Esophagus squamous epithelium (tissue), 5 donors: ENCODE data around the gene SLITRK4. TPM values are rescaled to one million over a fixed set of nuclear protein-coding genes. Genes with fewer than 3 reads are reported as not detected.

Experiments
- DNase-seq: peaks from one replicate; lab custom pipeline; 2025; lab: John Stamatoyannopoulos, UW
- H3K27ac ChIP-seq, 4 donors: fragments of 200-600 bp; sonication (generic); one replicate each; pipeline ENCODE4 v1.5.1; 2016 to 2019; ENCODE audit warnings: mild to moderate bottlenecking in 1 of 4
- H3K27me3 ChIP-seq, 4 donors: fragments of 200-600 bp; sonication (generic); 1 replicate in 3 of 4; 2 replicates in 1 of 4; pipeline versions ENCODE4 v1.5.1 to v1.6.0; 2017 to 2021; ENCODE audit warnings: antibody characterized with exemption in 1 of 4
- H3K36me3 ChIP-seq, 3 donors: fragments of 200-600 bp; sonication (generic); one replicate each; pipeline ENCODE4 v1.5.1; 2016 to 2019
- H3K4me1 ChIP-seq, 3 donors: fragments of 200-600 bp; sonication (generic); one replicate each; pipeline ENCODE4 v1.5.1; 2017 to 2019
- H3K4me3 ChIP-seq, 4 donors: fragments of 200-600 bp; sonication (generic); 1 replicate in 3 of 4; 2 replicates in 1 of 4; pipeline ENCODE4 v1.5.1; 2016 to 2019; ENCODE audit warnings: mild to moderate bottlenecking in 2 of 4, moderate library complexity in 1 of 4
- H3K9me3 ChIP-seq, 3 donors: fragments of 200-600 bp; sonication (generic); one replicate each; pipeline ENCODE4 v1.5.1; 2016 to 2019
- CTCF ChIP-seq, 6 experiments: fragments of 450-650 bp in 4 of 6; fragments of 200-600 bp in 2 of 6; sonication (generic) in 2 of 6; IDR thresholded peaks; one replicate each; pipeline ENCODE4 v1.5.1; 2016 to 2019; ENCODE audit warnings: antibody characterized with exemption in 6 of 6, mild to moderate bottlenecking in 4 of 6, moderate library complexity in 4 of 6
- POLR2A ChIP-seq, 4 donors: fragments of 450-650 bp; IDR thresholded peaks; one replicate each; pipeline ENCODE4 v1.6.1; 2017; ENCODE audit warnings: antibody characterized with exemption in 4 of 4, mild to moderate bottlenecking in 4 of 4, moderate library complexity in 3 of 4
- WGBS, 2 donors: methylation state at CpG; one replicate each; pipeline ENCODE4 v1.1.5; 2018; 5-methylcytosine and 5-hydroxymethylcytosine counted together
- intact Hi-C: fragments of 100-400 bp; cut with DNase I; formaldehyde crosslinking; loops from one replicate; pipeline ENCODE4 v1.15.0; 2022
- total RNA-seq, 4 donors: library from RNA; depleted of rRNA; stranded (reverse); fragments of >200 nt; gene quantifications; one replicate each; pipeline ENCODE4 v1.1.0, GENCODE V29; 2016
- donor health status: DM: yes; HTN: yes; CAD: no.

Gene SLITRK4
- 1 to 10 TPM in 2 of 4 donors, under 1 TPM in 2; 0.40 to 2.8 (median 0.97) TPM for total RNA-seq

GRCh38 chrX:143635915-143636314, at the start of gene SLITRK4:
Gene SLITRK4, minus strand, starts transcription at chrX:143636101. Its CDS starts 4,993 bp downstream, at chrX:143631108.
- Histone ChIP-seq H3K27ac (no peak within 1 kb of the TSS), H3K4me1 (no peaks in the 10 kb centered on the region), H3K27me3 (peaks cover 0 to 44% (median 2%) of the 10 kb centered on the region in 4 donors), H3K4me3 (peak within 1 kb of the TSS; percentile 23 to 61 (median 34)), H3K9me3 (no peaks in the 10 kb centered on the region), H3K36me3 (no peaks in the 10 kb centered on the region)
- intact Hi-C loops = no loop called here
- DNase-seq = no peak
- WGBS, 2 donors = 7 to 35% methylated on average over 8 to 10 of the region's 10 CpGs
- no peak for TF ChIP-seq CTCF (IDR thresholded peaks at IDR 0.05)

GRCh38 chrX:143683486-143683885, 47.6 kb upstream of the SLITRK4 start:
- no peaks in the 10 kb centered on the region for H3K4me1 ChIP-seq
- DNase-seq = no peak
- intact Hi-C loops = no loop called here
- H3K27ac ChIP-seq = no peak overlapping the region
- 58 to 59% methylated on average over 3 of the region's 3 CpGs for WGBS, 2 donors
- H3K27me3 ChIP-seq = no peaks in the 10 kb centered on the region
- no peaks in the 10 kb centered on the region for H3K9me3 ChIP-seq
- H3K4me3 ChIP-seq = no peak overlapping the region
- no peaks in the 10 kb centered on the region for H3K36me3 ChIP-seq
- TF ChIP-seq POLR2A (IDR thresholded peaks at IDR 0.05) = no peak
- no peak for TF ChIP-seq CTCF (IDR thresholded peaks at IDR 0.05)

- intact Hi-C loops = no loop called here
- Histone ChIP-seq H3K4me1 (no peaks in the 10 kb centered on the region), H3K9me3 (no peaks in the 10 kb centered on the region), H3K27me3 (no peaks in the 10 kb centered on the region), H3K36me3 (no peaks in the 10 kb centered on the region), H3K4me3 (no peak overlapping the region), H3K27ac (no peak overlapping the region)
- TF ChIP-seq POLR2A (IDR thresholded peaks at IDR 0.05) (no peak), CTCF (IDR thresholded peaks at IDR 0.05) (no peak)
- 56% methylated on average over 3 to 4 of the region's 4 CpGs for WGBS, 2 donors
- DNase-seq = no peak
These were observed 39.0 kb upstream of the SLITRK4 start for GRCh38 chrX:143674926-143675325.

GRCh38 chrX:143669395-143669794, 33.5 kb upstream of the SLITRK4 start:
- TF ChIP-seq CTCF (IDR thresholded peaks at IDR 0.05) = peak in 1 of 6 experiments; percentile 13
- TF ChIP-seq POLR2A (IDR thresholded peaks at IDR 0.05) = no peak
- H3K27ac ChIP-seq = no peak overlapping the region
- H3K36me3 ChIP-seq = no peaks in the 10 kb centered on the region
- 4 to 23% methylated on average over 4 to 5 of the region's 5 CpGs for WGBS, 2 donors
- intact Hi-C loops = no loop called here
- H3K4me3 ChIP-seq = no peak overlapping the region
- H3K4me1 ChIP-seq = no peaks in the 10 kb centered on the region
- no peak for DNase-seq
- no peaks in the 10 kb centered on the region for H3K9me3 ChIP-seq
- no peaks in the 10 kb centered on the region for H3K27me3 ChIP-seq

GRCh38 chrX:143664302-143664701, 28.4 kb upstream of the SLITRK4 start:
- intact Hi-C loops = no loop called here
- no peak for TF ChIP-seq POLR2A (IDR thresholded peaks at IDR 0.05)
- peak in 5 of 6 experiments; percentile 15 to 46 (median 31) for TF ChIP-seq CTCF (IDR thresholded peaks at IDR 0.05)
- Histone ChIP-seq H3K27ac (no peak overlapping the region), H3K4me3 (no peak overlapping the region), H3K27me3 (no peaks in the 10 kb centered on the region), H3K36me3 (no peaks in the 10 kb centered on the region), H3K4me1 (no peaks in the 10 kb centered on the region), H3K9me3 (no peaks in the 10 kb centered on the region)
- WGBS, 2 donors = 23 to 35% methylated on average over 5 of the region's 5 CpGs
- no peak for DNase-seq
